DOHH2 (cell line): ENCODE results near the gene ZNF778.

Source experiments
- EZH2phosphoT487 ChIP-seq: fragments of 200-600 bp; sonication (generic); IDR thresholded peaks from 2 replicates; pipeline ENCODE4 v1.6.1; 2017; ENCODE audit warnings: borderline replicate concordance, mild to moderate bottlenecking, antibody characterized with exemption, low read length, moderate library complexity, mixed read lengths
- TF ChIP-seq, protein P1 (sequence below): fragments of 200-600 bp; sonication (generic); IDR thresholded peaks from one replicate; pipeline ENCODE4 v1.5.1; 2014; ENCODE audit warnings: antibody characterized with exemption, mild to moderate bottlenecking, low read depth, low read length; ENCODE audit not compliant: poor library complexity, severe bottlenecking

DNA sequence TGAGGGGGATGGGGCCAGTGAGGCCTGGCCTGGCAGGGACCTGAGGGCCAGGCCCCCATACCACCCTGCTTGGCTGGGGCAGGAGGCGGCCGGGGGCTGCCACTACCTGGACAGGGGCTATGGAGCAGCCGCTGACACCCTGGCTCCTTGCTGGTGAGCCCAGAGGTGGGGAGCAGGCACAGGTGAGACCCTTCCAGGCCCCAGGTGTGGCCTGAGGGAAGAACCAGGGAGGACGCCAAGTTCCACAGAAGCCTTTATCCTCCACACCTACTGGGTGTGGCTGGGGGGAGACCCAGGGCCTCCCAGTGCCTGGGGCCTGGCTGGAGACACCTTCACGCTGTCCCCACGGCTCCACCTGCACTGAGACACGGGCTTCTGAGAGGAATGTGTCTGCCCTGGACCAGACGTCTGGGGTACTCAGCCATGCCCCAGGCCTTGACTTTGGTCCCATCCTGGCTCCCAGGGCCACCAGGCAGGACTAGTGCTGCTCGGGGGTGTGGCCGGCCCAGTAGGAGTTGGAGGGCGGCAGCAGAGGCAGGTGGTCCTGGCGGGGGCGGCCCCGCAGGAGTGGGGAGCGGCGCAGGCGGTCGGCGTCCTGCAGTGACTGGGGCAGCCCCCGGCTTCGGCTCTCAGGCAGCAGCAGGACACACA lies 21.9 kb upstream of the ZNF778 start:
- TF ChIP-seq, protein P1, sequence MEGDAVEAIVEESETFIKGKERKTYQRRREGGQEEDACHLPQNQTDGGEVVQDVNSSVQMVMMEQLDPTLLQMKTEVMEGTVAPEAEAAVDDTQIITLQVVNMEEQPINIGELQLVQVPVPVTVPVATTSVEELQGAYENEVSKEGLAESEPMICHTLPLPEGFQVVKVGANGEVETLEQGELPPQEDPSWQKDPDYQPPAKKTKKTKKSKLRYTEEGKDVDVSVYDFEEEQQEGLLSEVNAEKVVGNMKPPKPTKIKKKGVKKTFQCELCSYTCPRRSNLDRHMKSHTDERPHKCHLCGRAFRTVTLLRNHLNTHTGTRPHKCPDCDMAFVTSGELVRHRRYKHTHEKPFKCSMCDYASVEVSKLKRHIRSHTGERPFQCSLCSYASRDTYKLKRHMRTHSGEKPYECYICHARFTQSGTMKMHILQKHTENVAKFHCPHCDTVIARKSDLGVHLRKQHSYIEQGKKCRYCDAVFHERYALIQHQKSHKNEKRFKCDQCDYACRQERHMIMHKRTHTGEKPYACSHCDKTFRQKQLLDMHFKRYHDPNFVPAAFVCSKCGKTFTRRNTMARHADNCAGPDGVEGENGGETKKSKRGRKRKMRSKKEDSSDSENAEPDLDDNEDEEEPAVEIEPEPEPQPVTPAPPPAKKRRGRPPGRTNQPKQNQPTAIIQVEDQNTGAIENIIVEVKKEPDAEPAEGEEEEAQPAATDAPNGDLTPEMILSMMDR: no peak
- no peak for TF ChIP-seq EZH2phosphoT487
